ENCODE data around the gene METTL1. TPM values are rescaled to one million over a fixed set of nuclear protein-coding genes. Genes with fewer than 3 reads are reported as not detected.

The METTL1 gene
- total RNA-seq, 1 donor from 2014 or later = 5.8 TPM

GRCh38 chr12:57745485-57745881 lies 26.4 kb downstream of the METTL1 start:
- H3K36me3 ChIP-seq (ENCODE audit: control insufficient read depth, insufficient read depth, low read length) = peaks cover 6% of the 10 kb centered on the region
- FAIRE-seq = no peak
- no peak for DNase-seq (ENCODE audit: low read depth)
- H3K4me3 ChIP-seq (ENCODE audit: low read depth, low read length) = peak overlapping the region; percentile 73
- no peak for TF ChIP-seq CTCF (IDR thresholded peaks at IDR 0.05; ENCODE audit: insufficient read depth, low read length, severe bottlenecking)
- no peaks in the 10 kb centered on the region for H3K27me3 ChIP-seq (ENCODE audit: control insufficient read depth, insufficient read depth, low read length)

- FAIRE-seq (peak; percentile 64), DNase-seq (ENCODE audit: low read depth) (peak; percentile 96)
- TF ChIP-seq CTCF (IDR thresholded peaks at IDR 0.05; ENCODE audit: insufficient read depth, low read length, severe bottlenecking) = no peak
- H3K4me3 ChIP-seq (ENCODE audit: low read depth, low read length) = peak within 1 kb of the TSS; percentile 73
- peaks cover 3% of the 10 kb centered on the region for H3K27me3 ChIP-seq (ENCODE audit: control insufficient read depth, insufficient read depth, low read length)
- peaks cover 5% of the 10 kb centered on the region for H3K36me3 ChIP-seq (ENCODE audit: control insufficient read depth, insufficient read depth, low read length)
These were observed 27.0 kb downstream of the METTL1 start, which contains the start of gene TSPAN31 for GRCh38 chr12:57744777-57745484. TSPAN31 (plus strand) TSS chr12:57745039; CDS start chr12:57745155, 116 bp downstream.

- Histone ChIP-seq H3K27me3 (ENCODE audit: control insufficient read depth, insufficient read depth, low read length) (peaks cover 9% of the 10 kb centered on the region), H3K4me3 (ENCODE audit: low read depth, low read length) (peak overlapping the region; percentile 73), H3K36me3 (ENCODE audit: control insufficient read depth, insufficient read depth, low read length) (peaks cover 4% of the 10 kb centered on the region)
- DNase-seq (ENCODE audit: low read depth) = no peak
- TF ChIP-seq CTCF (IDR thresholded peaks at IDR 0.05; ENCODE audit: insufficient read depth, low read length, severe bottlenecking) = no peak
- no peak for FAIRE-seq
These were observed 27.6 kb downstream of the METTL1 start for GRCh38 chr12:57744194-57744776.

GRCh38 chr12:57743769-57744168 lies 28.1 kb downstream of the METTL1 start:
- FAIRE-seq = no peak
- TF ChIP-seq CTCF (IDR thresholded peaks at IDR 0.05; ENCODE audit: insufficient read depth, low read length, severe bottlenecking) = no peak
- peaks cover 4% of the 10 kb centered on the region for H3K36me3 ChIP-seq (ENCODE audit: control insufficient read depth, insufficient read depth, low read length)
- no peak for DNase-seq (ENCODE audit: low read depth)
- no peak overlapping the region for H3K4me3 ChIP-seq (ENCODE audit: low read depth, low read length)
- peaks cover 14% of the 10 kb centered on the region for H3K27me3 ChIP-seq (ENCODE audit: control insufficient read depth, insufficient read depth, low read length)

GRCh38 chr12:57741844-57742738 lies 29.8 kb downstream of the METTL1 start:
- FAIRE-seq = no peak
- peaks cover 24% of the 10 kb centered on the region for H3K27me3 ChIP-seq (ENCODE audit: control insufficient read depth, insufficient read depth, low read length)
- H3K4me3 ChIP-seq (ENCODE audit: low read depth, low read length) = no peak overlapping the region
- no peak for DNase-seq (ENCODE audit: low read depth)
- peak; percentile 11 for TF ChIP-seq CTCF (IDR thresholded peaks at IDR 0.05; ENCODE audit: insufficient read depth, low read length, severe bottlenecking)
- H3K36me3 ChIP-seq (ENCODE audit: control insufficient read depth, insufficient read depth, low read length) = peaks cover under 1% of the 10 kb centered on the region

Data from bronchial epithelial cell (primary cell).